K562 (cell line): Measurements from ENCODE around the gene PPP4R1. TPM values are rescaled to one million over a fixed set of nuclear protein-coding genes. Genes with fewer than 3 reads are reported as not detected.

Experiments used
- COPS2 ChIP-seq: fragments of 450-650 bp; conservative IDR thresholded peaks from 2 replicates; pipeline ENCODE4 v1.6.1; 2016; ENCODE audit warnings: mild to moderate bottlenecking, moderate library complexity
- CREM ChIP-seq: IDR thresholded peaks from 2 replicates; pipeline ENCODE4 v1.6.1; 2014; ENCODE audit warnings: antibody characterized with exemption, low read depth
- FOS ChIP-seq: IDR thresholded peaks from 3 replicates; pipeline ENCODE4 v1.6.1; 2011; ENCODE audit not compliant: insufficient read length; ENCODE audit errors: extremely low read depth
- HNRNPL ChIP-seq: fragments of 200-400 bp; formaldehyde crosslinking; IDR thresholded peaks from 2 replicates; pipeline ENCODE4 v1.6.1; 2017; ENCODE audit warnings: low read depth, mild to moderate bottlenecking, low read length
- HSF4 ChIP-seq: fragments of 250-450 bp; sonication (Bioruptor Pico); IDR thresholded peaks from 2 replicates; pipeline ENCODE4 v2.1.2; 2022; ENCODE audit warnings: mild to moderate bottlenecking, moderate library complexity, borderline replicate concordance
- PKNOX1 ChIP-seq: fragments of 450-650 bp; IDR thresholded peaks from 2 replicates; pipeline ENCODE4 v1.6.1; 2016
- POU5F1 ChIP-seq: fragments of 150-350 bp; IDR thresholded peaks from 2 replicates; pipeline ENCODE4 v1.6.1; 2014; ENCODE audit warnings: borderline replicate concordance, low read length, low read depth, mild to moderate bottlenecking; ENCODE audit not compliant: partially characterized antibody
- RNF2 ChIP-seq: sonication (generic); IDR thresholded peaks from 2 replicates; pipeline ENCODE4 v1.6.1; 2016
- SMAD1 ChIP-seq: fragments of 150-350 bp; IDR thresholded peaks from 2 replicates; pipeline ENCODE4 v1.6.1; 2014; ENCODE audit warnings: low read length, low read depth; ENCODE audit not compliant: partially characterized antibody
- SMAD2 ChIP-seq: fragments of 150-350 bp; IDR thresholded peaks from 2 replicates; pipeline ENCODE4 v1.6.1; 2014; ENCODE audit warnings: low read depth, mild to moderate bottlenecking, low read length
- TRIM28 ChIP-seq: fragments of 450-650 bp; IDR thresholded peaks from 2 replicates; pipeline ENCODE4 v1.6.1; 2017
- TSHZ1 ChIP-seq: fragments of 250-450 bp; sonication (Bioruptor Pico); IDR thresholded peaks from 2 replicates; pipeline ENCODE4 v1.4.0; 2020; ENCODE audit warnings: mild to moderate bottlenecking, moderate library complexity
- XRCC4 ChIP-seq: IDR thresholded peaks from one replicate; pipeline ENCODE4 v1.6.1; 2011; ENCODE audit not compliant: insufficient read depth, insufficient read length; ENCODE audit errors: extremely low read depth
- polyA plus RNA-seq, 8 experiments: library from polyadenylated mRNA; depleted of rRNA in 4 of 8; stranded (reverse) in 5 of 8; unstranded in 3 of 8; fragments of >200 nt; fragmentation: Nextera tagmentation in 2 of 8; fragmentation: Illumina TruSeq in 1 of 8; extraction: Ambion mirVana in 2 of 8; extraction: Trizol in 1 of 8; gene quantifications; 2 replicates each; pipeline versions ENCODE4 v1.2.1 to v1.2.3, GENCODE V29; 2011 to 2014; ENCODE audit warnings: inconsistent platforms in 1 of 8, missing spikeins in 1 of 8
- total RNA-seq, 7 experiments: library from RNA; depleted of rRNA in 6 of 7; stranded (reverse); fragments of >200 nt in 6 of 7; fragmentation: Illumina TruSeq in 2 of 7; extraction: Trizol in 2 of 7; gene quantifications; 2 replicates each; pipeline versions ENCODE4 v1.2.1 to v1.2.3, GENCODE V29; 2011 to 2021; ENCODE audit warnings: low replicate concordance in 1 of 7
- TF ChIP-seq, protein P1 (sequence below), 3 experiments: IDR thresholded peaks in 2 of 3; conservative IDR thresholded peaks in 1 of 3; 2 replicates each; pipeline ENCODE4 v1.5.1; 2011 to 2012; ENCODE audit warnings: low read length in 3 of 3, mild to moderate bottlenecking in 3 of 3, control low read depth in 2 of 3, improper control_type of control experiment in 1 of 3, inconsistent platforms in 1 of 3, low read depth in 1 of 3, mixed read lengths in 1 of 3, moderate library complexity in 1 of 3; ENCODE audit not compliant: insufficient read depth in 2 of 3
- TF ChIP-seq, protein P2 (sequence below): fragments of 450-650 bp; formaldehyde crosslinking; IDR thresholded peaks from 2 replicates; pipeline ENCODE4 v1.4.0; 2020; ENCODE audit warnings: mild to moderate bottlenecking, moderate library complexity
- TF ChIP-seq, protein P3 (sequence below): fragments of 450-650 bp; IDR thresholded peaks from 2 replicates; pipeline ENCODE4 v1.6.1; 2014; ENCODE audit warnings: low read depth, mild to moderate bottlenecking, moderate library complexity, borderline replicate concordance

PPP4R1 gene
- total and polyA plus RNA-seq, 9 of the 15 experiments (the other 6 are each of a cell fraction or from before 2014, with no cell fraction given): 23.5 to 136 (median 84.5) TPM

- TF ChIP-seq COPS2 (no peak), FOS (no peak), HSF4 (no peak), TSHZ1 (no peak), XRCC4 (no peak), POU5F1 (no peak), HNRNPL (0 out of 2 replicates have a peak, but pooled peaks have one; percentile 66), SMAD1 (no peak), PKNOX1 (peak; percentile 34; the same call in 1 of the 2 replicates), CREM (no peak; the same call in 1 of the 2 replicates), TRIM28 (no peak), RNF2 (no peak), SMAD2 (no peak)
- TF ChIP-seq, protein P1, sequence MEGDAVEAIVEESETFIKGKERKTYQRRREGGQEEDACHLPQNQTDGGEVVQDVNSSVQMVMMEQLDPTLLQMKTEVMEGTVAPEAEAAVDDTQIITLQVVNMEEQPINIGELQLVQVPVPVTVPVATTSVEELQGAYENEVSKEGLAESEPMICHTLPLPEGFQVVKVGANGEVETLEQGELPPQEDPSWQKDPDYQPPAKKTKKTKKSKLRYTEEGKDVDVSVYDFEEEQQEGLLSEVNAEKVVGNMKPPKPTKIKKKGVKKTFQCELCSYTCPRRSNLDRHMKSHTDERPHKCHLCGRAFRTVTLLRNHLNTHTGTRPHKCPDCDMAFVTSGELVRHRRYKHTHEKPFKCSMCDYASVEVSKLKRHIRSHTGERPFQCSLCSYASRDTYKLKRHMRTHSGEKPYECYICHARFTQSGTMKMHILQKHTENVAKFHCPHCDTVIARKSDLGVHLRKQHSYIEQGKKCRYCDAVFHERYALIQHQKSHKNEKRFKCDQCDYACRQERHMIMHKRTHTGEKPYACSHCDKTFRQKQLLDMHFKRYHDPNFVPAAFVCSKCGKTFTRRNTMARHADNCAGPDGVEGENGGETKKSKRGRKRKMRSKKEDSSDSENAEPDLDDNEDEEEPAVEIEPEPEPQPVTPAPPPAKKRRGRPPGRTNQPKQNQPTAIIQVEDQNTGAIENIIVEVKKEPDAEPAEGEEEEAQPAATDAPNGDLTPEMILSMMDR (IDR thresholded peaks at IDR 0.05 in 2 of 3, conservative IDR thresholded peaks at IDR 0.05 in 1 of 3; ENCODE audit: insufficient read depth in 2 of 3, low read depth in 1 of 3, low read length in 3 of 3): no peak
- TF ChIP-seq, protein P2, sequence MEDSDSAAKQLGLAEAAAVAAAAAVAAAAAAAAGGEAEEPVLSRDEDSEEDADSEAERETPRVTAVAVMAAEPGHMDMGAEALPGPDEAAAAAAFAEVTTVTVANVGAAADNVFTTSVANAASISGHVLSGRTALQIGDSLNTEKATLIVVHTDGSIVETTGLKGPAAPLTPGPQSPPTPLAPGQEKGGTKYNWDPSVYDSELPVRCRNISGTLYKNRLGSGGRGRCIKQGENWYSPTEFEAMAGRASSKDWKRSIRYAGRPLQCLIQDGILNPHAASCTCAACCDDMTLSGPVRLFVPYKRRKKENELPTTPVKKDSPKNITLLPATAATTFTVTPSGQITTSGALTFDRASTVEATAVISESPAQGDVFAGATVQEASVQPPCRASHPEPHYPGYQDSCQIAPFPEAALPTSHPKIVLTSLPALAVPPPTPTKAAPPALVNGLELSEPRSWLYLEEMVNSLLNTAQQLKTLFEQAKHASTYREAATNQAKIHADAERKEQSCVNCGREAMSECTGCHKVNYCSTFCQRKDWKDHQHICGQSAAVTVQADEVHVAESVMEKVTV: no peak
- TF ChIP-seq, protein P3, sequence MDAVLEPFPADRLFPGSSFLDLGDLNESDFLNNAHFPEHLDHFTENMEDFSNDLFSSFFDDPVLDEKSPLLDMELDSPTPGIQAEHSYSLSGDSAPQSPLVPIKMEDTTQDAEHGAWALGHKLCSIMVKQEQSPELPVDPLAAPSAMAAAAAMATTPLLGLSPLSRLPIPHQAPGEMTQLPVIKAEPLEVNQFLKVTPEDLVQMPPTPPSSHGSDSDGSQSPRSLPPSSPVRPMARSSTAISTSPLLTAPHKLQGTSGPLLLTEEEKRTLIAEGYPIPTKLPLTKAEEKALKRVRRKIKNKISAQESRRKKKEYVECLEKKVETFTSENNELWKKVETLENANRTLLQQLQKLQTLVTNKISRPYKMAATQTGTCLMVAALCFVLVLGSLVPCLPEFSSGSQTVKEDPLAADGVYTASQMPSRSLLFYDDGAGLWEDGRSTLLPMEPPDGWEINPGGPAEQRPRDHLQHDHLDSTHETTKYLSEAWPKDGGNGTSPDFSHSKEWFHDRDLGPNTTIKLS: peak; percentile 25; the same call in 1 of the 2 replicates
Measured at GRCh38 chr18:9614401-9615279, at the start of gene PPP4R1 (continued).
